Mammary epithelial cell (primary cell): Measurements from ENCODE around the gene TMEM170A.

Experiments
- CTCF ChIP-seq, 2 donors: IDR thresholded peaks in 1 of 2; conservative IDR thresholded peaks in 1 of 2; 2 replicates each; pipeline ENCODE4 v1.5.1; 2011 to 2012; ENCODE audit warnings: inconsistent platforms in 2 of 2, low read length in 2 of 2, mild to moderate bottlenecking in 2 of 2, control low read depth in 1 of 2, low read depth in 1 of 2; ENCODE audit not compliant: insufficient read depth in 1 of 2; ENCODE audit errors: extremely low read depth in 1 of 2
- EZH2 ChIP-seq: IDR thresholded peaks from 2 replicates; pipeline ENCODE4 v1.6.1; 2012; ENCODE audit warnings: low read length, inconsistent platforms, borderline replicate concordance

- no peak for TF ChIP-seq CTCF (conservative IDR thresholded peaks at IDR 0.05 in 1 of 2, IDR thresholded peaks at IDR 0.05 in 1 of 2; ENCODE audit: extremely low read depth in 1 of 2, insufficient read depth in 1 of 2, low read depth in 1 of 2, low read length in 2 of 2)
- TF ChIP-seq EZH2, result no peak
These were observed 17.0 kb upstream of the TMEM170A start for GRCh38 chr16:75481475-75481874.
